CD4-positive, alpha-beta T cell (primary cell): ENCODE measurements around the gene EVC2. TPM values are rescaled to one million over a fixed set of nuclear protein-coding genes. Genes with fewer than 3 reads are reported as not detected.
"Not testable (repeated sequence)": the region's sequence is repeated elsewhere in the genome, so short reads cannot be mapped to it uniquely, and the experiment has no call there.

Source experiments
- ATAC-seq: fragments of 200-7000 bp; cut with Tn5 transposase; one replicate; pipeline ENCODE4 v1.10.0; 2022; ENCODE audit warnings: mild to moderate bottlenecking; ENCODE audit not compliant: poor library complexity
- CTCF ChIA-PET: fragments of 350-600 bp; sonication (Branson Sonifier 250); formaldehyde crosslinking; loops from one replicate; lab custom pipeline; 2021; ENCODE audit warnings: antibody characterized with exemption, inconsistent platforms; lab: Charles Lee
- POLR2A ChIA-PET: fragments of 350-600 bp; sonication (Branson Sonifier 250); formaldehyde crosslinking; loops from one replicate; lab custom pipeline; 2021; ENCODE audit warnings: antibody characterized with exemption, inconsistent platforms; lab: Charles Lee
- DNase-seq, 14 experiments: peaks; one replicate each; pipeline ENCODE4 v3.0.0-alpha.2; 2013 to 2020; ENCODE audit warnings: mixed read lengths in 2 of 14
- H3K27ac ChIP-seq, 2 donors: one replicate each; pipeline versions ENCODE4 v1.5.1 to v1.7.0; 2013; ENCODE audit warnings: low read length in 2 of 2, low read depth in 1 of 2, mild to moderate bottlenecking in 1 of 2
- H3K27me3 ChIP-seq, 2 experiments: 1 replicate in 1 of 2; 2 replicates in 1 of 2; pipeline versions ENCODE4 v1.6.1 to v1.7.0; 2013; ENCODE audit warnings: low read length in 2 of 2, control low read depth in 1 of 2, mild to moderate bottlenecking in 1 of 2, moderate library complexity in 1 of 2; ENCODE audit not compliant: insufficient read depth in 2 of 2, control insufficient read depth in 1 of 2
- H3K36me3 ChIP-seq: one replicate; pipeline ENCODE4 v1.6.1; 2013; ENCODE audit warnings: low read length, control low read depth; ENCODE audit not compliant: insufficient read depth
- H3K4me1 ChIP-seq: one replicate; pipeline ENCODE4 v1.6.1; 2013; ENCODE audit warnings: low read length, control low read depth; ENCODE audit not compliant: insufficient read depth
- H3K4me3 ChIP-seq: one replicate; pipeline ENCODE4 v1.5.1; 2013; ENCODE audit warnings: mild to moderate bottlenecking, low read length, moderate library complexity
- H3K9me3 ChIP-seq, 2 experiments: 1 replicate in 1 of 2; 2 replicates in 1 of 2; pipeline versions ENCODE4 v1.6.1 to v1.7.0; 2013; ENCODE audit warnings: low read length in 2 of 2, mild to moderate bottlenecking in 2 of 2, control low read depth in 1 of 2, moderate library complexity in 1 of 2; ENCODE audit not compliant: control insufficient read depth in 1 of 2, insufficient read depth in 1 of 2
- H3K27ac Mint-ChIP-seq: one replicate; pipeline ENCODE4 v1.8.0; 2020; ENCODE audit warnings: mixed read lengths
- H3K27me3 Mint-ChIP-seq: one replicate; pipeline ENCODE4 v1.8.0; 2021; ENCODE audit warnings: mixed read lengths
- H3K36me3 Mint-ChIP-seq: one replicate; pipeline ENCODE4 v1.8.0; 2021; ENCODE audit warnings: low read depth, mixed read lengths
- H3K4me1 Mint-ChIP-seq: one replicate; pipeline ENCODE4 v1.8.0; 2021; ENCODE audit warnings: low read depth, mixed read lengths
- H3K4me3 Mint-ChIP-seq: one replicate; pipeline ENCODE4 v1.8.0; 2020; ENCODE audit warnings: mild to moderate bottlenecking, mixed read lengths
- H3K9me3 Mint-ChIP-seq: one replicate; pipeline ENCODE4 v1.8.0; 2020; ENCODE audit warnings: mixed read lengths
- CTCF ChIP-seq: fragments of 200-600 bp; IDR thresholded peaks from one replicate; pipeline ENCODE4 v1.8.0; 2022; ENCODE audit warnings: antibody characterized with exemption, mild to moderate bottlenecking
- intact Hi-C, 2 experiments: fragments of 100-400 bp; cut with DNase I in 1 of 2; cut with micrococcal nuclease in 1 of 2; formaldehyde crosslinking; loops; one replicate each; pipeline versions ENCODE4 v1.15.1 to v1.9.0; 2023 to 2025; cut with DNase I, micrococcal nuclease
- total RNA-seq, 174 experiments: library from RNA in 2 of 174; stranded (reverse) in 2 of 174; gene quantifications; one replicate each; pipeline ENCODE4 v1.2.3 and lab custom pipeline; 2021 to 2026

The EVC2 gene
- total RNA-seq, 2 experiments from 2014 or later: 1.1 to 1.3 TPM

- Histone ChIP-seq H3K4me3 (no peak overlapping the region), H3K27ac (no peak overlapping the region), H3K4me1 (no peaks in the 10 kb centered on the region), H3K36me3 (no peaks in the 10 kb centered on the region), H3K9me3 (peaks cover 0 to 22% of the 10 kb centered on the region in 2 experiments), H3K27me3 (no peaks in the 10 kb centered on the region)
- no peak for ATAC-seq
- POLR2A ChIA-PET: no interaction called here
- no peak overlapping the region for H3K27ac Mint-ChIP-seq
- no peaks in the 10 kb centered on the region for H3K9me3 Mint-ChIP-seq
- intact Hi-C loops: no loop called here
- H3K4me1 Mint-ChIP-seq: no peaks in the 10 kb centered on the region
- H3K27me3 Mint-ChIP-seq: no peaks in the 10 kb centered on the region
- TF ChIP-seq CTCF: no peak
- no peak overlapping the region for H3K4me3 Mint-ChIP-seq
- H3K36me3 Mint-ChIP-seq: no peaks in the 10 kb centered on the region
- CTCF ChIA-PET: no interaction called here
- DNase-seq: peak in 1 of 14 experiments; percentile 32
These were observed 22.9 kb upstream of the EVC2 start for GRCh38 chr4:5730993-5731990.

GRCh38 chr4:5730436-5730835 is 22.1 kb upstream of the EVC2 start:
- H3K36me3 ChIP-seq: no peaks in the 10 kb centered on the region
- Mint-ChIP-seq H3K27me3 (no peaks in the 10 kb centered on the region), H3K4me1 (no peaks in the 10 kb centered on the region), H3K4me3 (no peak overlapping the region), H3K9me3 (no peaks in the 10 kb centered on the region), H3K36me3 (no peaks in the 10 kb centered on the region), H3K27ac (no peak overlapping the region)
- no peak for TF ChIP-seq CTCF
- no peak overlapping the region for H3K27ac ChIP-seq
- no peaks in the 10 kb centered on the region for H3K4me1 ChIP-seq
- H3K9me3 ChIP-seq: peaks cover 0 to 22% of the 10 kb centered on the region in 2 experiments
- no peak for ATAC-seq
- POLR2A ChIA-PET: no interaction called here
- H3K27me3 ChIP-seq: no peaks in the 10 kb centered on the region
- DNase-seq: no peak
- no peak overlapping the region for H3K4me3 ChIP-seq
- intact Hi-C loops: no loop called here
- CTCF ChIA-PET: no interaction called here

GRCh38 chr4:5728412-5728811 is 20.1 kb upstream of the EVC2 start:
- H3K9me3 Mint-ChIP-seq, H3K4me3 ChIP-seq, H3K27me3 ChIP-seq, ATAC-seq, H3K27ac Mint-ChIP-seq, DNase-seq, CTCF ChIA-PET, POLR2A ChIA-PET, H3K27me3 Mint-ChIP-seq, H3K36me3 ChIP-seq, H3K4me1 Mint-ChIP-seq, H3K4me1 ChIP-seq, H3K4me3 Mint-ChIP-seq, H3K27ac ChIP-seq, intact Hi-C loops, H3K36me3 Mint-ChIP-seq: not testable (repeated sequence)
- H3K9me3 ChIP-seq: peaks cover 0 to 17% of the 10 kb centered on the region in 2 experiments
